Central memory CD8-positive, alpha-beta T cell (primary cell): ENCODE data around the gene TRMT61B.

Experiments
- ATAC-seq: fragments of 150-1000 bp; cut with Tn5 transposase; replicated peaks from 2 replicates; pipeline ENCODE4 v1.10.0; 2022; ENCODE audit warnings: mild to moderate bottlenecking, moderate FRiP score, moderate number of reproducible peaks; ENCODE audit not compliant: poor library complexity, severe bottlenecking; ENCODE audit errors: extremely low read depth
- DNase-seq, 2 donors: peaks; one replicate each; pipeline ENCODE4 v3.0.0; 2021; ENCODE audit warnings: low spot score in 2 of 2
- H3K27ac Mint-ChIP-seq: one replicate; pipeline ENCODE4 v1.8.0; 2022; ENCODE audit warnings: low read depth, mild to moderate bottlenecking, moderate library complexity, mixed read lengths
- H3K27me3 Mint-ChIP-seq: one replicate; pipeline ENCODE4 v1.8.0; 2022; ENCODE audit warnings: mixed read lengths
- H3K36me3 Mint-ChIP-seq: one replicate; pipeline ENCODE4 v1.8.0; 2022; ENCODE audit warnings: mild to moderate bottlenecking, moderate library complexity, mixed read lengths; ENCODE audit not compliant: insufficient read depth
- H3K4me1 Mint-ChIP-seq: one replicate; pipeline ENCODE4 v1.8.0; 2022; ENCODE audit warnings: mixed read lengths
- H3K4me3 Mint-ChIP-seq: one replicate; pipeline ENCODE4 v1.8.0; 2022; ENCODE audit warnings: mild to moderate bottlenecking, moderate library complexity, mixed read lengths
- H3K9me3 Mint-ChIP-seq: one replicate; pipeline ENCODE4 v1.8.0; 2022; ENCODE audit warnings: mixed read lengths

TRMT61B gene

DNA sequence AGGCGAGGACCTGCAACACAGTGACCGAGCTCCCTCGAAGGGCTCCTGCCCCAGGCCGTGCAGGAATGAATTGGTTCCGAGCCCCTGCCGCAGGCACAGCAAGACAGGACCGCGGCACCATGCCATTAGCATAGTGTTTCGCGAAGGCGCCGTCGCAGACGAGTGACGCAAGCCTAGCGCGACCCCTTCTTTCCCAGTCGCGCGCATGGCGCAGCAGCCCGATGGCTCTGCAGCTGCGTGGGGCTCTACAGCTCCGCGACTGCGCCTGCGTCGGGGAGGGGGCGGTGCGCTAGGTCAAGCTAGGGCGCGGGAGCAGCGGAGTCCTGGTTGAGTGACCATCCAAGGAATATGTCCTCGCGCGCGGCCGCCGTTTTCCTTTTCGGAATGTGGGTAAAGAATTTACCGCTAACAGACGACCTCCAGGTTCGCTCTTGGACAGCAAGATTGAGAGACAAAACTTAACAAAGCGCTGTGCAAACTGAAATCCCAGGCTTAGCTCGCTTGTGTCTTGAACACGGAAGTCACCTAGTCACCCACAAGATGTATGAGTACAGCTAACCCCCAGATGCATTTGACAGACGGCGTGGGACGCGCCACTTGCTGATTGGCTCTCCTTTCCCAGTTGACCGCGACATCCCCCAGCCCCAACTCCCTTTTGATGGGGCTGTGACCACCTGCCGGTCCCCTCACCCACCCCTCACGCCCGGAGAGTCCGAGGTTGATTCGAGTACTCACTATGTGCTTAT lies at the start of gene TRMT61B:
TRMT61B (minus strand) TSS at position 164 of the 746 bp plus-strand sequence; CDS start at position 132, 32 bp downstream.
- peaks cover 13% of the 10 kb centered on the region for H3K36me3 Mint-ChIP-seq
- H3K9me3 Mint-ChIP-seq = no peaks in the 10 kb centered on the region
- H3K27me3 Mint-ChIP-seq = peaks cover 2% of the 10 kb centered on the region
- ATAC-seq (peak; percentile 88), DNase-seq (peak; percentile 95 to 96)
- H3K4me1 Mint-ChIP-seq = peaks cover 23% of the 10 kb centered on the region
- peak within 1 kb of the TSS; percentile 94 for H3K4me3 Mint-ChIP-seq
- H3K27ac Mint-ChIP-seq = peak within 1 kb of the TSS; percentile 95

DNA sequence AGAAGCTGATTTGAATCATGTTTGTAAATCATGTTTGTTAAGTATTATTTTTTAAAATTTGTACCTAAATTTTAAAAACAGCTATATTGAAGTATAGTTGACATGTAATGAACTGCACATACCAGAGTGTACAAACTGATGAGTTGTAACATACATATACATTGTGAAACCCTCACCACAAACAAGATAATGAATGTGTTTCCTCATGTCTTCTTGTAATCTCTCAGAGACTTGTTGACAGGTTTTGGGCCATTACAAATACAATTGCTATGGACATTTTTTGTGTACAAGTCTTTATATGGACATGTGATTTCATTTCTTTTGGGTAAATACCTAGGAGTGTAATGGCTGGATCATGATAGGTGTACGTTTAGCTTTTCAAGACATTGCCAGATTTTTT lies 45.8 kb upstream of the TRMT61B start:
- Mint-ChIP-seq H3K4me3 (no peak overlapping the region), H3K27ac (no peak overlapping the region), H3K4me1 (peaks cover 11% of the 10 kb centered on the region), H3K27me3 (no peaks in the 10 kb centered on the region), H3K36me3 (peaks cover 61% of the 10 kb centered on the region), H3K9me3 (no peaks in the 10 kb centered on the region)
- ATAC-seq (no peak), DNase-seq (no peak)

DNA sequence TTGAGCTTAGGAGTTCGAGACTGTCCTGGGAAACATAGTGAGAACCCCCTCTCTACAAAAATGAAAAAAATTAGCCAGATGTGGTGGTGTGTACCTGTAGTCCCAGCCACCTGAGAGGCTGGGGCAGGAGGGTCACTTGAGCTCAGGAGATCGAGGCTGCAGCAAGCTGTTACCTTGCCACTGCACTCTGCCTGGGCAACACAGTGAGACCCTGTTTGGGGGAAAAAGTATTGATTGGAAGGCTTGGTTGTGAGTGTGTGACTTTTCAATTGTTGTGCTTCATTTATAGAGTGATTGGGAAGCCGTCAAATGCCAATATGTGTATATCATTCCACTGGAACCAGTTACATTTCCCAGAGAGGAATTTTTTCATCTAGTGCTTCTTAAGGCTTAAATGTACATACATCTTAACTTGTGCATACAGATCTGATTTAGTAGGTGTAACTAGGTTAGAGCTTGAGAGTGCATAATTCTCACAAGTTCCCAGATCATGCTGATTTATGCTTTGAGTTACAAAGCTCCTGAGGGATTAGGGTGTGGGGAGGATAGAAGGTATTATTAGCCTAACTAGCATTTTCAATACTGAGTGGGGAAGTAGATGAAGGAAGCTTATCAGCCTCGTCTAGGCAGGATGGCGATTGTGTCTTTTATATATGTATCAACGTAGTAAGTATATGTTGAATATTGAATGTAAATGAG lies 39.7 kb upstream of the TRMT61B start:
- Mint-ChIP-seq H3K9me3 (no peaks in the 10 kb centered on the region), H3K4me1 (peaks cover 15% of the 10 kb centered on the region), H3K36me3 (peaks cover 70% of the 10 kb centered on the region), H3K27ac (no peak overlapping the region), H3K27me3 (no peaks in the 10 kb centered on the region), H3K4me3 (no peak overlapping the region)
- DNase-seq (no peak), ATAC-seq (no peak)

DNA sequence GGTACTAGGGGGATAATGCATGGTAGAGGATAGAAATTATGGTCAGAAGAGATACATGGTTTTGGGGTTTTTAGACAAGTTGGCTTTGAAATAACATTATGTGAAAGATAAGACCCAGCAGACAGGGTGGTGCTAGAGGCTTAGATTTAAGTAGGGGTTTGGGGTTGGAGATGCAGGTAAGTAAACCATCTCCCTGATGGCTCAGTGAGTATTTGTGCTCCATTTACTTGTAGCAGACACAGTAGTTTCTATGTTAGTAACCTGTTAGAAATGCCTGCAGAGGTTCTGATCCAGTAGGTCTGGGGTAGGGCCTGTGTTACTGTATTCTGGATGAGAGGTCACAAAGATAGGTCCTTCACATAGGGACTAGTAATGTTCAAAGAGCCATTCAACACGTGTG lies 38.1 kb upstream of the TRMT61B start:
- DNase-seq = no peak

DNA sequence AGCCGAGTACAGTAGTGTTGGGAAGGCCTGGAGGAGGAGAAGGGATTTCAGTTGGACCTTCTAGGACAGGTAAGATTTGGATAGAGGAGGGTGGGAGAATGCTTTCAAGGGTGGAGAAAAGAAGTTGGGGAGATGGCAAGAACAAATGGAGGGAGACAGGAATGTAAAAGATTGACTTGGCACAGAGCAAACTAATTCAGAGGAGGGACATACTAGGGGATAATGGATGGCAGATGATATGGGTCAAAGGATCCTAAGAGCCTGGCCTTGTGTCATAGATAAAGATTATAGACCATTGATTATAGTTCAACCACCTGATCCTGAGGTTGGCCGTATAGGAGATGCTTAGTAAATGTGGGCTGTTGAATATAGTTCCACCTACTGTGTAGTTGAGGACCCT lies 36.7 kb upstream of the TRMT61B start:
- ATAC-seq (no peak), DNase-seq (no peak)
- H3K4me3 Mint-ChIP-seq = no peak overlapping the region
- peaks cover 15% of the 10 kb centered on the region for H3K4me1 Mint-ChIP-seq
- H3K27ac Mint-ChIP-seq = no peak overlapping the region
- no peaks in the 10 kb centered on the region for H3K9me3 Mint-ChIP-seq
- no peaks in the 10 kb centered on the region for H3K27me3 Mint-ChIP-seq
- H3K36me3 Mint-ChIP-seq = peaks cover 56% of the 10 kb centered on the region

More for the DNA sequence above, 38.1 kb upstream of the TRMT61B start:
- peaks cover 62% of the 10 kb centered on the region for H3K36me3 Mint-ChIP-seq
- H3K4me3 Mint-ChIP-seq = no peak overlapping the region
- H3K27me3 Mint-ChIP-seq = no peaks in the 10 kb centered on the region
- peaks cover 18% of the 10 kb centered on the region for H3K4me1 Mint-ChIP-seq
- no peak overlapping the region for H3K27ac Mint-ChIP-seq
- ATAC-seq = no peak
- H3K9me3 Mint-ChIP-seq = no peaks in the 10 kb centered on the region

DNA sequence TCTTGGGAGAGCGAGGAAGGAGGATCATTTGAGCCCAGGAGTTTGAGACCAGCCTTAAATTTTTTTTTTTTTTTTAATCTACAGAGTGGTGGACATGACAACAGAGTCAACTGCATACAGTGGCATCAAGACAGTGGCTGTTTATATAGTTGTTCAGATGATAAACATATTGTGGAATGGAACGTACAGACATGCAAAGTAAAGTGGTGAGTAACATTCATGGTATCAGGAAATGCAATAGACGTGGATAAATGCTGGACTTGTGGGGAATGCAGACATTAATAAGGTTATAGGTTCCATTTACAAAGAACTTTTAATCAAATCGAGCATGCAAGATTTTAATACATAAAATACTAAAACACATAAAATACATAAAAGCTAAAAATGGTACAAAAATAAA lies 36.3 kb upstream of the TRMT61B start:
- DNase-seq = no peak
- Mint-ChIP-seq H3K27me3 (no peaks in the 10 kb centered on the region), H3K4me3 (no peak overlapping the region), H3K27ac (no peak overlapping the region), H3K36me3 (peaks cover 53% of the 10 kb centered on the region), H3K4me1 (peaks cover 17% of the 10 kb centered on the region), H3K9me3 (no peaks in the 10 kb centered on the region)
- no peak for ATAC-seq

DNA sequence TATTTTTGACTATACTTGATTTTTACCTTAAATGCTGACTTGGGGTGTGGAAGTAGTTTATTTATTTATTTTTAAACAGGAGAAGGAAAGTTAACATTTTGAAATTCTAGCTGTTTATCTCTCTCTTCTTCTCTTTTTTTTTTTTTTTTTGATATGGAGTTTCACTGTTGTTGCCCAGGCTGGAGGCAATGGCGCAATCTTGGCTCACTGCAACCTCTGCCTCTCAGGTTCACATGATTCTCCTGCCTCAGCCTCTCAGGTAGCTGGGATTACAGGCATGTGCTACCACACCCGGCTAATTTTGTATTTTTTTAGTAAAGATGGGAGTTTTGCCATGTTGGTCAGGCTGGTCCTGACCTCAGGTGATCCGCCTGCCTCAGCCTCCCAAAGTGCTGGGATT lies 35.4 kb upstream of the TRMT61B start:
- Mint-ChIP-seq H3K9me3 (no peaks in the 10 kb centered on the region), H3K4me3 (no peak overlapping the region), H3K4me1 (peaks cover 26% of the 10 kb centered on the region), H3K36me3 (peaks cover 50% of the 10 kb centered on the region), H3K27me3 (no peaks in the 10 kb centered on the region), H3K27ac (no peak overlapping the region)
- DNase-seq = no peak
- ATAC-seq = no peak

DNA sequence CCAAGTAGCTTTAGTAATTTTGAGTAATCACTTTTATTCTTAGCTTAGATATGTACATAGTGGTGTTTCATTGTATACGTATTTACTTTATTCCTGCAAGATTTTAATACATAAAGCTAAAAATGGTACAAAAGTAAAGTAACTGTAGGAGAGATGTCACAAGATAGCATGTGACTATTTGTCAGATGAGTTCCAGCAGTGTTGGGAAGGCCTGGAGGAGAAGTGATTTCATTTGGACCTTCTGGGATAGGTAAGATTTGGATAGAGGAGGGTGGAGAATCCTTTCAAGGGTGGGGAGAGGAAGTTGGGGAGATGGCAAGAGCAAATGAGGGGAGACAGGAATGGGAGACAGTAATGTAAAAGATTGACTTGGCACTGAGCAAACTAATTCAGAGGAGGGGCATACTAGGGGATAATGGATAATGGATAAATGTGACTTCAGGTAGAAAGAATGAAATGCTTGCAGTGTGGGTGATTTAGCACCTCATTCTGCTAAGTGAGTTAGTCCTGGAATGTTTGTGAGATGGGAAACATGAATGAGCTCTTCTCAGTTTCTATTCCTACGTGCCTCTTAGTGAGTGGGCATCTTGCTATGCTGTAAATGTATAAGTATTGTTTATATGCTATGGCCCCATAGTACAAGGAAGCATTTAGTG lies 34.8 kb upstream of the TRMT61B start:
- Mint-ChIP-seq H3K9me3 (no peaks in the 10 kb centered on the region), H3K27ac (no peak overlapping the region), H3K4me3 (no peak overlapping the region), H3K36me3 (peaks cover 45% of the 10 kb centered on the region), H3K4me1 (peaks cover 26% of the 10 kb centered on the region), H3K27me3 (no peaks in the 10 kb centered on the region)
- no peak for DNase-seq
- ATAC-seq = no peak

DNA sequence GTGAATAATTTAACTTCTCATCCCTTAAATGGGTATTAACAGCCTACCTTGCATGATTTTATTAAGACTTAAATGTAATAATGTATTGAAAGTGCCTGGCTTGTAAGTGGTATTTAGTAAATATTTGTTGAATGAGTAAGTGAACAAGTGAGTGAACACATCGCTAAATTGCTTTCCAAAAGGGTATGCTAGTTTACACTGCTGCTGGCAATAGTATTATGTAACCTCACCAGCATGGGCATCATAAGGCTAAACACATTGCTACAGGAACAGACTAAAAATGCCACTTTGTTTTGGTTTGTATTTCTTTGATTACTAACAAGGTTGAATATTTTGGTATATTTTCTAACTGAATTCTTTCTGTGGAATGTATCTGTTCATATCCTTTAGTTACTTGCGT lies 34.2 kb upstream of the TRMT61B start:
- DNase-seq = no peak
- Mint-ChIP-seq H3K9me3 (no peaks in the 10 kb centered on the region), H3K27ac (no peak overlapping the region), H3K36me3 (peaks cover 42% of the 10 kb centered on the region), H3K4me1 (peaks cover 24% of the 10 kb centered on the region), H3K27me3 (no peaks in the 10 kb centered on the region), H3K4me3 (no peak overlapping the region)
- ATAC-seq = no peak

DNA sequence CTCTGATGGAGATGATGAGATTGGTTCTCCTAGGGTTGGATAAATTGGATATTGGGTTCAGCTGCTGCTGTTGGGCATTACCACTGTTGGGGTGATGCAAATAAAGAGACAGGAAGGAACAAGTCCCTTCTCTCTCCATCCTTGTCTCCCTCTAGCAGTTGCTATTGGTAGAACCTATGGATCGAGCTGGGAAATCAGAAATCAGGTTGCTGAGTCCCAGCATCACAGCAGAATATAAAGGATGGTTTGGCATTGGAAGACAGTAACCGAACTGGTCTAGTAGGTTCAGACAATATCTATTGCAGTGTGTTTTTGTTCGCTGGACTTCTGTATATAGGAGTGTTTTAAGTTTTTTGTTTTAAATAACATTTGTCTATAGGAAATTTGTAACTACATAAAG lies 32.5 kb upstream of the TRMT61B start:
- no peak for ATAC-seq
- H3K4me1 Mint-ChIP-seq = peaks cover 40% of the 10 kb centered on the region

DNA sequence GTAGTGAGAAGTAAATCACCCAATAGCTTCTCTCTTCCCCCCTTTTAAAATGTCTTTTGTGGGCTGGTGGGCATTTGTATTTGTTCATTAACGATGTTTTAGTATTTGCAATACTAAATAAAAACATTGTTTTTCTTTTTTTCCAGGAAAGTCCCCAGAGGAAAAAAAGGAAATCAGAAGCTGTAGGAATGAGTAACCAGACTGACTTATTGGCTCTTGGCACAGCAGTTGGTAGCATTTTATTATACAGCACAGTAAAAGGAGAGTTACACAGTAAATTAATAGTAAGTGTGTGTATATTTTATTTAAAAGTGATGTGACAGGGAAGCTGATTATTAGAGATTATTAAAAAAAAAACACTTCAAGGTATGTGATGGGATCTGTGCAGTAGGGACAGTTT lies 31.7 kb upstream of the TRMT61B start:
- Mint-ChIP-seq H3K27me3 (no peaks in the 10 kb centered on the region), H3K36me3 (peaks cover 21% of the 10 kb centered on the region), H3K9me3 (no peaks in the 10 kb centered on the region), H3K4me3 (no peak overlapping the region), H3K4me1 (peaks cover 45% of the 10 kb centered on the region), H3K27ac (no peak overlapping the region)
- no peak for ATAC-seq
- no peak for DNase-seq

More for the DNA sequence above, 32.5 kb upstream of the TRMT61B start:
- no peak for DNase-seq
- Mint-ChIP-seq H3K27ac (no peak overlapping the region), H3K4me3 (no peak overlapping the region), H3K27me3 (no peaks in the 10 kb centered on the region), H3K9me3 (no peaks in the 10 kb centered on the region), H3K36me3 (peaks cover 28% of the 10 kb centered on the region)

DNA sequence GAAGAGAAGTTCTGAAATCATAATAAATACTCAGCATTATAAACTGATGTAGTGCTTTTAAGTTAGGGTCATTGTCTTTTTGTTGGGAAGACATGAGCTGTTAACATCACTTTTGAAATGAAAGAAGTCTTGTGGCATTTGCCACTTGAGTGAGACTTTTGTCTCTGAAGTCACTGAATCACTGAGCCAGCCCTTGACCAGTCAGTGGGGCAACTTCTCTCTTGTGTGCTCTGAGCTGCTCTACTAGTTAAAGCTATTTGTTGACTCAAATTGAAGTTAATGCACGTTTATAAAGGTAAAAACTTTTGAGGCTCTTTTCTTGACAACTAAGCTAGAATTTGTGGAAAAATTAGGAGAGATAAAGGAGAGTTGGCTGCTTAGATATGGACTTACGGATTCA lies 31.1 kb upstream of the TRMT61B start:
- Mint-ChIP-seq H3K36me3 (peaks cover 16% of the 10 kb centered on the region), H3K9me3 (no peaks in the 10 kb centered on the region), H3K27ac (no peak overlapping the region), H3K4me3 (no peak overlapping the region), H3K4me1 (peaks cover 45% of the 10 kb centered on the region), H3K27me3 (no peaks in the 10 kb centered on the region)
- DNase-seq (no peak), ATAC-seq (no peak)

DNA sequence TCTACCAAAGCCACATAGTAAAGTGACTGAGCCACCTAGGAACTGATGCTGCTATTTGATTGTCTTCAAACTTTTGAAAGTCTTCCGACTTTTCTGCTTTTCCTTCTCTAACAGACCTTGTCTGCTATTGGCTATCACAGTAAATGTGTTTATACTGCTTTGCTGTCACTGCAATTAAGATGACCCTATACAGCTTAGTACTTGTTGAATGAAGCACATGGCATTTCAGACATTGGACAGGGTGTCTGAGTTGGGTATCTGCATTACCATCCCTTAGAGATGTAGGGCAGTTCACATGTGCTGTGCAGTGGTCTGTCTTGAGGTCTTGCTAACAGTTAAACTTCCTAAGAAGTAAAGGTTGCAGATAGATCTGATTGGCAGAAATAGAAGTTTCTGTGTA lies 27.9 kb upstream of the TRMT61B start:
- Mint-ChIP-seq H3K4me1 (peaks cover 44% of the 10 kb centered on the region), H3K36me3 (peaks cover 20% of the 10 kb centered on the region), H3K27me3 (no peaks in the 10 kb centered on the region), H3K4me3 (no peak overlapping the region), H3K27ac (peak overlapping the region; percentile 53), H3K9me3 (no peaks in the 10 kb centered on the region)
- no peak for DNase-seq
- no peak for ATAC-seq
